H1 (cell line): ENCODE data around the gene OTUD4. TPM values are rescaled to one million over a fixed set of nuclear protein-coding genes. Genes with fewer than 3 reads are reported as not detected.

ENCODE experiments used
- CTCF ChIA-PET: fragments of 300-600 bp; sonication (Branson Sonifier 250); formaldehyde crosslinking; loops from one replicate; lab custom pipeline; 2021; ENCODE audit not compliant: partially characterized antibody; lab: Charles Lee
- POLR2A ChIA-PET: fragments of 300-600 bp; sonication (Branson Sonifier 250); formaldehyde crosslinking; loops from one replicate; lab custom pipeline; 2021; ENCODE audit warnings: inconsistent platforms; ENCODE audit not compliant: partially characterized antibody; lab: Charles Lee
- DNase-seq, 2 experiments: peaks; one replicate each; pipeline versions ENCODE4 v3.0.0 to v3.0.0-alpha.2; 2010 to 2022; ENCODE audit warnings: low spot score in 2 of 2, low read depth in 1 of 2, mixed read lengths in 1 of 2
- FAIRE-seq: peaks from 2 replicates; lab custom pipeline; 2011; peaks lifted over from hg19 to GRCh38; lab: Jason Lieb, UNC
- H2AFZ ChIP-seq: 2 replicates; pipeline ENCODE4 v1.8.1; 2012; ENCODE audit warnings: low read length, inconsistent platforms
- H2AK5ac ChIP-seq: 2 replicates; pipeline ENCODE4 v1.6.1; 2013; ENCODE audit warnings: low read depth, low read length
- H2BK120ac ChIP-seq: replicated peaks from 2 replicates; pipeline ENCODE3; 2013; ENCODE audit warnings: low read depth, low read length, inconsistent platforms
- H2BK12ac ChIP-seq: 2 replicates; pipeline ENCODE4 v1.6.1; 2013; ENCODE audit warnings: low read depth, low read length
- H2BK15ac ChIP-seq: 2 replicates; pipeline ENCODE4 v1.6.1; 2013; ENCODE audit warnings: low read length
- H2BK20ac ChIP-seq: 2 replicates; pipeline ENCODE4 v1.6.1; 2013; ENCODE audit warnings: low read length
- H2BK5ac ChIP-seq: 2 replicates; pipeline ENCODE4 v1.6.1; 2013; ENCODE audit warnings: low read depth, low read length
- H3K14ac ChIP-seq: 2 replicates; pipeline ENCODE4 v1.6.1; 2013; ENCODE audit warnings: inconsistent platforms; ENCODE audit not compliant: insufficient read length
- H3K18ac ChIP-seq: 2 replicates; pipeline ENCODE4 v1.6.1; 2013; ENCODE audit warnings: low read length; ENCODE audit errors: extremely low read depth
- H3K23ac ChIP-seq: 2 replicates; pipeline ENCODE4 v1.6.1; 2013; ENCODE audit warnings: inconsistent platforms; ENCODE audit not compliant: insufficient read length
- H3K23me2 ChIP-seq: 2 replicates; pipeline ENCODE4 v1.6.1; 2013; ENCODE audit warnings: low read depth, low read length
- H3K27ac ChIP-seq: 2 replicates; pipeline ENCODE4 v1.6.1; 2011; ENCODE audit warnings: low read depth, low read length, inconsistent platforms
- H3K27me3 ChIP-seq, 4 experiments: replicated peaks in 1 of 4; 1 replicate in 1 of 4; 2 replicates in 3 of 4; pipeline versions ENCODE4 v1.6.1 to v1.8.1; 2011 to 2013; ENCODE audit warnings: low read length in 3 of 4, mild to moderate bottlenecking in 3 of 4, inconsistent platforms in 2 of 4, mixed read lengths in 2 of 4, moderate library complexity in 1 of 4; ENCODE audit not compliant: control insufficient read depth in 3 of 4, insufficient read depth in 3 of 4; ENCODE audit errors: extremely low read depth in 1 of 4
- H3K36me3 ChIP-seq, 4 experiments: 2 replicates each; pipeline versions ENCODE4 v1.6.1 to v1.8.1; 2011 to 2013; ENCODE audit warnings: mild to moderate bottlenecking in 4 of 4, low read length in 3 of 4, moderate library complexity in 2 of 4, control low read depth in 1 of 4, inconsistent platforms in 1 of 4; ENCODE audit not compliant: insufficient read depth in 4 of 4, control insufficient read depth in 2 of 4
- H3K4ac ChIP-seq: replicated peaks from 2 replicates; pipeline ENCODE3; 2013; ENCODE audit warnings: low read length, low read depth, mixed read lengths, inconsistent platforms; ENCODE audit not compliant: insufficient read length
- H3K4me1 ChIP-seq, 4 experiments: replicated peaks in 1 of 4; 1 replicate in 1 of 4; 2 replicates in 3 of 4; pipeline versions ENCODE4 v1.6.1 to v1.8.1; 2011 to 2013; ENCODE audit warnings: low read length in 3 of 4, inconsistent platforms in 2 of 4, mixed read lengths in 1 of 4; ENCODE audit not compliant: insufficient read depth in 4 of 4, control insufficient read depth in 3 of 4
- H3K4me2 ChIP-seq, 2 experiments: 2 replicates each; pipeline versions ENCODE4 v1.6.1 to v1.8.1; 2011 to 2013; ENCODE audit warnings: low read depth in 2 of 2, low read length in 2 of 2, control low read depth in 1 of 2, inconsistent platforms in 1 of 2, mild to moderate bottlenecking in 1 of 2; ENCODE audit not compliant: insufficient read depth in 1 of 2
- H3K4me3 ChIP-seq, 4 experiments: fragments of 200-600, 300-600 bp in 1 of 4; sonication (generic), shearing (Covaris generic), sonication (Bioruptor Twin) in 1 of 4; 2 replicates each; pipeline versions ENCODE4 v1.5.1 to v1.8.1; 2011 to 2016; ENCODE audit warnings: low read length in 4 of 4, low read depth in 3 of 4, control low read depth in 2 of 4, inconsistent platforms in 2 of 4, mild to moderate bottlenecking in 2 of 4, mixed read lengths in 1 of 4, moderate library complexity in 1 of 4; ENCODE audit not compliant: insufficient read depth in 2 of 4; ENCODE audit errors: extremely low read depth in 1 of 4
- H3K56ac ChIP-seq: replicated peaks from 2 replicates; pipeline ENCODE3; 2013; ENCODE audit warnings: low read depth, mild to moderate bottlenecking, mixed read lengths, low read length, inconsistent platforms; ENCODE audit not compliant: insufficient read length
- H3K79me1 ChIP-seq: 2 replicates; pipeline ENCODE4 v1.6.1; 2013; ENCODE audit warnings: low read depth, low read length, control low read depth
- H3K79me2 ChIP-seq, 2 experiments: 2 replicates each; pipeline versions ENCODE4 v1.6.1 to v1.8.1; 2012 to 2013; ENCODE audit warnings: low read length in 2 of 2, mild to moderate bottlenecking in 2 of 2, inconsistent platforms in 1 of 2; ENCODE audit not compliant: insufficient read depth in 2 of 2, control insufficient read depth in 1 of 2
- H3K9ac ChIP-seq, 4 experiments: replicated peaks in 1 of 4; 1 replicate in 1 of 4; 2 replicates in 3 of 4; pipeline versions ENCODE4 v1.6.1 to v1.8.1; 2011 to 2013; ENCODE audit warnings: low read depth in 3 of 4, low read length in 3 of 4, control low read depth in 2 of 4, mild to moderate bottlenecking in 2 of 4, moderate library complexity in 2 of 4, inconsistent platforms in 1 of 4; ENCODE audit errors: extremely low read depth in 1 of 4
- H3K9me3 ChIP-seq, 2 experiments: 2 replicates each; pipeline versions ENCODE4 v1.6.1 to v1.8.1; 2012 to 2013; ENCODE audit warnings: mild to moderate bottlenecking in 2 of 2, moderate library complexity in 2 of 2, control low read depth in 1 of 2, inconsistent platforms in 1 of 2, low read depth in 1 of 2, low read length in 1 of 2, mixed read lengths in 1 of 2; ENCODE audit not compliant: insufficient read depth in 2 of 2
- H4K20me1 ChIP-seq, 2 experiments: replicated peaks in 1 of 2; 2 replicates each; pipeline versions ENCODE3 to v1.8.1; 2011 to 2013; ENCODE audit warnings: inconsistent platforms in 2 of 2, low read length in 2 of 2, mild to moderate bottlenecking in 1 of 2; ENCODE audit not compliant: insufficient read depth in 2 of 2, control insufficient read depth in 1 of 2
- H4K5ac ChIP-seq: 2 replicates; pipeline ENCODE4 v1.6.1; 2013; ENCODE audit warnings: low read length, low read depth, mixed read lengths, inconsistent platforms; ENCODE audit not compliant: insufficient read length
- H4K8ac ChIP-seq: 2 replicates; pipeline ENCODE4 v1.8.0; 2013; ENCODE audit warnings: mild to moderate bottlenecking, moderate library complexity, low read length, inconsistent platforms; ENCODE audit not compliant: insufficient read depth; ENCODE audit errors: extremely low read depth
- H4K91ac ChIP-seq: replicated peaks from 2 replicates; pipeline ENCODE3; 2013; ENCODE audit warnings: low read length, mixed read lengths, inconsistent platforms; ENCODE audit not compliant: insufficient read length
- ASH2L ChIP-seq: fragments of 200-600, 300-600 bp; sonication (generic); IDR thresholded peaks from one replicate; pipeline ENCODE4 v1.7.1; 2017; ENCODE audit warnings: low read length
- CHD1 ChIP-seq: IDR thresholded peaks from 2 replicates; pipeline ENCODE4 v1.6.1; 2012; ENCODE audit warnings: low read depth, low read length, improper control_type of control experiment
- EGR1 ChIP-seq: IDR thresholded peaks from 2 replicates; pipeline ENCODE4 v1.6.1; 2011; ENCODE audit warnings: low read depth, low read length, borderline replicate concordance
- HDAC6 ChIP-seq: IDR thresholded peaks from one replicate; pipeline ENCODE4 v1.7.1; 2012; ENCODE audit warnings: low read depth, mild to moderate bottlenecking, inconsistent platforms, low read length, moderate library complexity
- MAX ChIP-seq: IDR thresholded peaks from 2 replicates; pipeline ENCODE4 v1.6.1; 2012; ENCODE audit warnings: inconsistent platforms
- NANOG ChIP-seq: IDR thresholded peaks from 2 replicates; pipeline ENCODE4 v1.6.1; 2011; ENCODE audit warnings: low read length, low read depth, mild to moderate bottlenecking, inconsistent platforms; ENCODE audit not compliant: insufficient read depth, poor library complexity, severe bottlenecking
- SAP30 ChIP-seq: fragments of 300-600 bp; sonication (generic); IDR thresholded peaks from 2 replicates; pipeline ENCODE4 v1.7.1; 2012; ENCODE audit warnings: low read length, moderate library complexity, mild to moderate bottlenecking, inconsistent platforms; ENCODE audit not compliant: insufficient read depth, insufficient replicate concordance
- SP1 ChIP-seq: IDR thresholded peaks from 2 replicates; pipeline ENCODE4 v1.6.1; 2011; ENCODE audit warnings: low read depth, low read length
- SRF ChIP-seq: IDR thresholded peaks from 2 replicates; pipeline ENCODE4 v1.6.1; 2011; ENCODE audit warnings: mild to moderate bottlenecking, low read depth, low read length, moderate library complexity
- SUZ12 ChIP-seq: fragments of 200-600 bp; sonication (generic); IDR thresholded peaks from 2 replicates; pipeline ENCODE4 v1.6.1; 2012; ENCODE audit warnings: mild to moderate bottlenecking, inconsistent platforms, low read length, moderate library complexity, mixed read lengths
- TCF12 ChIP-seq: IDR thresholded peaks from 2 replicates; pipeline ENCODE4 v1.6.1; 2011; ENCODE audit warnings: low read depth, mild to moderate bottlenecking, low read length
- TEAD4 ChIP-seq: IDR thresholded peaks from 2 replicates; pipeline ENCODE4 v1.6.1; 2012; ENCODE audit warnings: low read depth, low read length, inconsistent platforms, mixed read lengths
- WGBS, 2 experiments: shearing (Covaris generic) in 1 of 2; methylation state at CpG; one replicate each; pipeline versions ENCODE4 v1.1.6 to v1.1.7; 2013 to 2015; ENCODE audit warnings: low lambda C conversion rate in 2 of 2, mixed read lengths in 2 of 2, inconsistent platforms in 1 of 2, low coverage in 1 of 2, missing lambda C conversion rate in 1 of 2; ENCODE audit not compliant: insufficient replicate concordance in 2 of 2, insufficient coverage in 1 of 2, insufficient read length in 1 of 2; ENCODE audit errors: extremely low coverage in 1 of 2, missing lambda C conversion rate in 1 of 2; 5-methylcytosine and 5-hydroxymethylcytosine counted together
- polyA plus RNA-seq, 7 experiments: library from polyadenylated mRNA; depleted of rRNA in 3 of 7; stranded (reverse) in 5 of 7; unstranded in 2 of 7; fragments of >200 nt in 5 of 7; fragments of 200-250 nt in 2 of 7; gene quantifications; 1 replicate in 5 of 7; 2 replicates in 1 of 7; 4 replicates in 1 of 7; pipeline versions ENCODE4 v1.2.1 to v1.2.3, GENCODE V29; 2011 to 2013; ENCODE audit warnings: missing spikeins in 2 of 7, mixed read lengths in 2 of 7
- total RNA-seq: library from RNA; stranded (reverse); fragmentation: NEBNext Ultra II Directional; extraction: Animal tissue kit (Norgen Biotek cat#: 25700); gene quantifications from 2 replicates; pipeline ENCODE4 v1.2.1, GENCODE V29; 2021

Gene OTUD4
- total and polyA plus RNA-seq, 2 of the 8 experiments (the other 6 are each of a cell fraction or from before 2014, with no cell fraction given) = 17.4 to 57.0 TPM

DNA sequence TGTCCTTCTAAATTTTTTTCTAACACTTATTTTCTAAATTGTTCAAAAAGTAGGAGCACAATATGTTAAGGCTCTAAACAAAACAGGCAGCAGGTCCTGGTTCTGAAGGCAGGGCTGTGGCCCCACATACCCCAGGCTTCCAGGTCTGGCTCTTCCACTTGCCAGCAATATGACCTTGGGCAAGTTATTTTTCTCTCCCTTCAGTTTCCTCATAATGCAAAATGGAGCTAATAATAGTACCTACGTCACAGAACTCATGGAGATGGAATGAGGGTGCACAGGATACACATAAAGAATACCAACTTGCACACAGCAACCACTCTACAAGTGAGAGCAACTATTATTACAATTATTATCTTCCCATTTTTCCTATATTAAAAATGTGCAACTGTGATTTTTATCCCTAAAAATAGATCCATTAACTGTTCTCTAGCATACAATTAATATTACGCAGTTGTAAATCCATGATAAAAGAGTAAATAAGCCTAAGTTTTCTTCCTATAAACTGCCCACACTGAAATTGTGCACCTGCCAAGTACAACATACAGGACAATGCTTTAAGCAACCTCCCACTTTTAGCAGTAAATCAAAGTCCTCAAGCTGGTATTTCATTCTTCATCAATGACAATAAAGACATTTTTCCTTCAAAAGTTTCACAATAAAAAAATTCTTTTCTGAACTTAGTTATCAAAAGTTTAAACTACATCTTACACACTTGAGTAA, 27.0 kb downstream of the OTUD4 start:
- CTCF ChIA-PET = no interaction called here
- no peak for FAIRE-seq

More for the DNA sequence above, 27.0 kb downstream of the OTUD4 start:
- H2BK15ac ChIP-seq = no peak overlapping the region
- H3K56ac ChIP-seq = no peak overlapping the region
- no peak overlapping the region for H4K91ac ChIP-seq
- H2BK20ac ChIP-seq = no peak overlapping the region
- H4K20me1 ChIP-seq = peaks cover 1 to 3% of the 10 kb centered on the region in 2 experiments
- H4K5ac ChIP-seq = no peak overlapping the region
- H3K27ac ChIP-seq = no peak overlapping the region
- POLR2A ChIA-PET = no interaction called here
- H3K18ac ChIP-seq = no peak overlapping the region
- H3K4ac ChIP-seq = no peak overlapping the region
- H3K23ac ChIP-seq = no peak overlapping the region
- peaks cover 9 to 61% (median 25%) of the 10 kb centered on the region in 4 experiments for H3K36me3 ChIP-seq
- H2BK5ac ChIP-seq = no peak overlapping the region
- no peaks in the 10 kb centered on the region for H3K9me3 ChIP-seq
- H2AFZ ChIP-seq = no peak overlapping the region
- no peaks in the 10 kb centered on the region for H3K79me1 ChIP-seq
- H4K8ac ChIP-seq = no peak overlapping the region
- no peak overlapping the region for H3K4me3 ChIP-seq
- H3K4me1 ChIP-seq = no peaks in the 10 kb centered on the region
- H2AK5ac ChIP-seq = no peak overlapping the region
- no peak overlapping the region for H3K14ac ChIP-seq
- no peaks in the 10 kb centered on the region; a peak in 1 of 4 replicates for H3K79me2 ChIP-seq
- H3K4me2 ChIP-seq = no peak overlapping the region
- H3K9ac ChIP-seq = no peak overlapping the region
- no peak for DNase-seq
- H2BK120ac ChIP-seq = no peak overlapping the region
- H3K27me3 ChIP-seq = no peaks in the 10 kb centered on the region
- no peak overlapping the region for H2BK12ac ChIP-seq
- 94% methylated on average over 2 of the region's 2 CpGs; no CpG with 5 or more reads in 1 of the 2 experiments for WGBS, 2 experiments
- H3K23me2 ChIP-seq = no peaks in the 10 kb centered on the region
- no peak for TF ChIP-seq HDAC6
- no peak for TF ChIP-seq EGR1
- no peak for TF ChIP-seq SRF
- TF ChIP-seq ASH2L = no peak
- no peak for TF ChIP-seq MAX
- no peak for TF ChIP-seq TEAD4
- TF ChIP-seq CHD1 = no peak
- no peak for TF ChIP-seq SUZ12
- no peak for TF ChIP-seq SAP30
- TF ChIP-seq TCF12 = no peak
- TF ChIP-seq SP1 = no peak
- TF ChIP-seq NANOG = no peak
- TF ChIP-seq, all 59 proteins: peak for 0
